Activated naive CD4-positive, alpha-beta T cell treated with anti-CD3 and anti-CD28 coated beads for 36 hours (primary cell): Measurements from ENCODE around the gene PLCD3. TPM values are rescaled to one million over a fixed set of nuclear protein-coding genes. Genes with fewer than 3 reads are reported as not detected.

ENCODE experiments used
- CTCF ChIA-PET: fragments of 350-600 bp; sonication (Branson Sonifier 250); formaldehyde crosslinking; loops from one replicate; lab custom pipeline; 2021; ENCODE audit warnings: antibody characterized with exemption; lab: Charles Lee
- DNase-seq: peaks from one replicate; pipeline ENCODE4 v3.0.0-alpha.2; 2020
- H3K27ac Mint-ChIP-seq: one replicate; pipeline ENCODE4 v1.8.0; 2021; ENCODE audit warnings: mild to moderate bottlenecking, mixed read lengths
- H3K27me3 Mint-ChIP-seq: one replicate; pipeline ENCODE4 v1.8.0; 2021; ENCODE audit warnings: low read depth, mixed read lengths
- H3K36me3 Mint-ChIP-seq: one replicate; pipeline ENCODE4 v1.8.0; 2021; ENCODE audit warnings: low read depth, mixed read lengths
- H3K4me1 Mint-ChIP-seq: one replicate; pipeline ENCODE4 v1.8.0; 2021; ENCODE audit warnings: low read depth, mixed read lengths
- H3K4me3 Mint-ChIP-seq: one replicate; pipeline ENCODE4 v1.8.0; 2021; ENCODE audit warnings: mild to moderate bottlenecking, moderate library complexity, mixed read lengths
- H3K9me3 Mint-ChIP-seq: one replicate; pipeline ENCODE4 v1.8.0; 2021; ENCODE audit warnings: mixed read lengths
- intact Hi-C: fragments of 100-400 bp; cut with micrococcal nuclease; formaldehyde crosslinking; loops from one replicate; pipeline ENCODE4 v1.15.1; 2023
- total RNA-seq, 2 experiments: library from RNA; stranded (reverse); gene quantifications; one replicate each; pipeline ENCODE4 v1.2.3, GENCODE V29; 2021

The PLCD3 gene
- total RNA-seq, 2 experiments from 2014 or later: 2.4 TPM

DNA sequence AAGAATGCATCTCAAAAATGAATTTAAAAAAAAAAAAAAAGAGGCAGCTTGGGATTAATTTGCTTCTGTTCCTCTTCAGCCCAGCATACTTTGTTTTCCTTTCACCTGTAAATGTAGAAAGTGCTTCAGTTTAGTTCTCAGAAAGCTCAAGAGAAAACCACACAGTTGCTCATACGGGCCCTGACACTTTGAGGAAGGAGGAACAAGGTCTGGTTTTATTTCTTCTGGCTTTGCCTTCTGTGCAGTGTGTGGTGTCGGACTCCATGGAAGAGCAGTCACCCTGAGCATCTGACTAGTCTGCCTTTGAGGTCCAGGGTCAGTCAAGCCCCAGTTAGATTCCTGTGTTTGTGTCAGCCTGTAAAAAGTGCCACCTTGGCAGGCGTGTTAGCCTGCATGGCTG is 43.6 kb downstream of the PLCD3 start:
- intact Hi-C loops: no loop called here
- CTCF ChIA-PET: interaction anchor here (0.6 to 1.6 kb wide), 2 partner anchors 31 to 46 kb away, joined by 3 to 4 read pairs; partner anchors contain the start of gene ACBD4

DNA sequence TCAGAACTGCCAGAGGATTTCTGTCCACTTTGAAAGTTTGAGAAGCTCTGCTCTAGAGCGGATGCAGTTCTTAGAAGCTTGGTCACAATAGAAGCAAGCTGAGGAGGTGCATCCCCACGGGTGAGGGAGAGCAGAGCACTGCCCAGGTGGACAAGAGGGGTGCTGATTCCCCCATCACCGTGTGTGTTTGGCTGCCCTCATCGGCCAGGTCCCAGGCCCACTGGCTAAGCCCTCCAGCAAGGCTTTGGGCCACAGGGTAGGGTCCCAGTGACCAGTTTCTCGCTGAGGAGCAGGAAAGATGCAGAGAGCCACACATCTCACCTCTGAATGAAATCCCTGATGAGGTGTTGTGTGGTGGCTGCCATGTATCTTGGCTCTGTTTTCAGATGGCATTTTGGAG is 44.3 kb downstream of the PLCD3 start:
- intact Hi-C loops: no loop called here
- no peaks in the 10 kb centered on the region for H3K4me1 Mint-ChIP-seq
- no peaks in the 10 kb centered on the region for H3K9me3 Mint-ChIP-seq
- DNase-seq: no peak
- H3K27ac Mint-ChIP-seq: no peak overlapping the region
- peaks cover 37% of the 10 kb centered on the region for H3K36me3 Mint-ChIP-seq
- H3K4me3 Mint-ChIP-seq: no peak overlapping the region
- CTCF ChIA-PET: interaction anchor here (1.0 to 1.6 kb wide), 3 partner anchors 8 to 47 kb away, joined by 3 read pairs; partner anchors contain the start of gene ACBD4
- H3K27me3 Mint-ChIP-seq: no peaks in the 10 kb centered on the region

More for the DNA sequence above, 43.6 kb downstream of the PLCD3 start:
- Mint-ChIP-seq H3K4me3 (no peak overlapping the region), H3K36me3 (peaks cover 41% of the 10 kb centered on the region), H3K27ac (no peak overlapping the region), H3K4me1 (no peaks in the 10 kb centered on the region), H3K27me3 (no peaks in the 10 kb centered on the region), H3K9me3 (no peaks in the 10 kb centered on the region)
- DNase-seq: no peak

DNA sequence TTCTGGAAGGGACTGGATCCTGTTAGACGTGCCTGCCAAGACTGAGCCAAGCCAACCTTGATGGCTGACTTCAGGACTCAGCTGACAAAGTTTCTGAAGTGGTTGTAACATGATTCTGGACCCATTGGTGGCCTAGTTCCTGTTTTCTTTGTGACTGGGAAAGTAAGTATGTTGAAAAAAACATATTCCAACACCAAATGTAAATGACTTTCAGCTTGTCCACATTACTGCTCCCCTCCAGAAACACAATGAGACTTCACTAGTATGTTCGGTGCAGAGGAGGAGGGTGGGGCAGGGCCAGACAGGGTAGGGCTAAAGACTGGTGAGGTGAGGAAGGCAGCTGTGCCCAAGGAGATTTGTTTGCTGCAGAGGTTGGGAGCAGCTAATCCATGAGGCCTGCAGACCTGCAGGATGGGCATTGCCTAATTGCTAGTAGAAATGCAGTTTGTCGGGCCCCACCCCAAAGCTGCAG is 44.8 kb downstream of the PLCD3 start:
- CTCF ChIA-PET: interaction anchor here (1.0 to 1.6 kb wide), 3 partner anchors 9 to 48 kb away, joined by 3 read pairs; partner anchors contain the start of gene ACBD4
- intact Hi-C loops: no loop called here
- no peaks in the 10 kb centered on the region for H3K27me3 Mint-ChIP-seq
- DNase-seq: no peak
- H3K36me3 Mint-ChIP-seq: peaks cover 35% of the 10 kb centered on the region
- H3K4me1 Mint-ChIP-seq: no peaks in the 10 kb centered on the region
- no peak overlapping the region for H3K4me3 Mint-ChIP-seq
- H3K27ac Mint-ChIP-seq: no peak overlapping the region
- no peaks in the 10 kb centered on the region for H3K9me3 Mint-ChIP-seq

DNA sequence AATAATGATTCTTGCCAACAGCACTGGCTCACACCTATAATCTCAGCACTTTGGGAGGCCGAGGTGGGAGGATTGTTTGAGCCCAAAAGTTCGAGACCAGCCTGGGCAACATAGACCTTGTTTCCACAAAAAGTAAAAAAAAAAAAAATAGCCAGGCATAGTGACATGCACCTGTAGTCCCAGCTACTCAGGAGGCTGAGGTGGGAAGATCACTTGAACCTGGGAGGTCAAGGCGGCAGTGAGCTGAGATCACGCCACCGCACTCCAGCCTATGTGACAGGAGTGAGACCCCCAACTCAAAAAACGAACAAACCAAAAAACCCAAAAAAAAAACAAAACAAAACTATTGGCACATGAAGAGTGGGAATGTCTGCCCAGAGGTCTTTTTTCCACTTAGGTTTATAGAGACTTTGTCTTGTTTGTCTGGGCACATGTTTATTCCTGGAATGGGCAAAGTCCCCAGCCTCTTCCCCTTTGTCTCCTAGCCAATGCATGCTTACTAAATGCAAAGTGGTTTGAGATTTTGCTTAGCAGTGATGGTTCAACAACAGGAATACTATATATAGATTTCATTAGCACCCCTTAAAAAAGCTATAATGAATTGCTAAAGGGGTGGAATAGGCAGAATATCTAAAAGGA is 45.3 kb downstream of the PLCD3 start:
- intact Hi-C loops: no loop called here
- Mint-ChIP-seq H3K4me3 (no peak overlapping the region), H3K9me3 (no peaks in the 10 kb centered on the region), H3K4me1 (no peaks in the 10 kb centered on the region), H3K36me3 (peaks cover 32% of the 10 kb centered on the region), H3K27me3 (no peaks in the 10 kb centered on the region), H3K27ac (no peak overlapping the region)
- CTCF ChIA-PET: interaction anchor here (1.0 to 1.4 kb wide), 3 partner anchors 9 to 111 kb away, joined by 3 to 5 read pairs (median 3); no protein-coding TSS in a partner anchor
- DNase-seq: no peak

DNA sequence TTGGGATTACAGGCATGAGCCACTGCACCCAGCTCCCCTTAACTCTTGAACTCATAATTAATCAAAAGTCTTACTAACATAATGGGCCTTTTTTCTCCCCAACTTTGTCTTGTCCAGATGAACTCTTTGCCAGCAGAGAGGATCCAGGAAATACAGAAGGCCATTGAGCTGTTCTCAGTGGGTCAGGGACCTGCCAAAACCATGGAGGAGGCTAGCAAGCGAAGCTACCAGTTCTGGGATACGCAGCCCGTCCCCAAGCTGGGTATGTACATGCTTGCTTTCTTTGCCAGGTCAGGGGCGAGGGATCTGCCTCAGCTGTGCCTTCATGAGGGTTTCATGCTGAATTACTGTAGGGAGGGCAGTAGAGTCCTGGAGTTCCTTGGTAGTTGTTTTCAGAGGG is 45.9 kb downstream of the PLCD3 start:
- Mint-ChIP-seq H3K4me3 (no peak overlapping the region), H3K27ac (no peak overlapping the region), H3K9me3 (no peaks in the 10 kb centered on the region), H3K36me3 (peaks cover 33% of the 10 kb centered on the region), H3K4me1 (no peaks in the 10 kb centered on the region), H3K27me3 (no peaks in the 10 kb centered on the region)
- intact Hi-C loops: no loop called here
- no peak for DNase-seq
- CTCF ChIA-PET: interaction anchor here (0.7 to 1.4 kb wide), 3 partner anchors 13 to 112 kb away, joined by 3 to 5 read pairs (median 3); partner anchors contain the start of gene ACBD4

DNA sequence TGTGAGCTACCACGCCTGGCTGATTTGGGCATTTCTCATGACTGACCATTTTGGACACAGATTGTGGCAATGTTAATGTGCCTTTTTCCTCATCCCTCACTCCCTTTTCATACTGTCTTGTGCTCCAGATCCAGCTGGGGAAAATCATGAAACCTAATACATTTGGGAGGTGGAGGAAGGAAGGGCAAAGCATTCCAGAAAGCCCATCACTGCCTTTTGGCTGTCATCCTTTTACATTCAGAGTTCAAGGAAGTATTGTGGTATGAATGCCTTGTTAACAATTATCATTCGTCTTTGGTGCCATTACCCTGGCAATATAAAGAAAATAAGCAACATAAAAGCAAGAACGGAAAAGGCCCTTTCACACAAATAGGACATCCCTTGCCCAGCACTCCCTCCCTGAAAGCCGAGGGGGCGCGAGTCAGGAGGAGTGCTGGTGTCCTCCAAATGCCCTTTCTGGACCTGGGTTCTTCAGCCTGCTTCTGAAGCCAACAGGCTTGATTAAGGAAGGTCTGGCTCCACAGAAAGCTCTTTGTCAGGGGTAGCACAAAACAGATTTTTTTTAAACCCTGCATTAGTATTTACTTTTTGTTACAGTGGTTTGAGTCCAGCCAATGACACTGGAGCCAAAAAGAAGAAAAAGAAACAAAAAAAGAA is 51.1 kb downstream of the PLCD3 start:
- no peak overlapping the region for H3K27ac Mint-ChIP-seq
- peaks cover 10% of the 10 kb centered on the region for H3K4me1 Mint-ChIP-seq
- H3K27me3 Mint-ChIP-seq: no peaks in the 10 kb centered on the region
- CTCF ChIA-PET: no interaction called here
- H3K36me3 Mint-ChIP-seq: peaks cover 17% of the 10 kb centered on the region
- no peak for DNase-seq
- intact Hi-C loops: no loop called here
- H3K4me3 Mint-ChIP-seq: no peak overlapping the region
- H3K9me3 Mint-ChIP-seq: no peaks in the 10 kb centered on the region

DNA sequence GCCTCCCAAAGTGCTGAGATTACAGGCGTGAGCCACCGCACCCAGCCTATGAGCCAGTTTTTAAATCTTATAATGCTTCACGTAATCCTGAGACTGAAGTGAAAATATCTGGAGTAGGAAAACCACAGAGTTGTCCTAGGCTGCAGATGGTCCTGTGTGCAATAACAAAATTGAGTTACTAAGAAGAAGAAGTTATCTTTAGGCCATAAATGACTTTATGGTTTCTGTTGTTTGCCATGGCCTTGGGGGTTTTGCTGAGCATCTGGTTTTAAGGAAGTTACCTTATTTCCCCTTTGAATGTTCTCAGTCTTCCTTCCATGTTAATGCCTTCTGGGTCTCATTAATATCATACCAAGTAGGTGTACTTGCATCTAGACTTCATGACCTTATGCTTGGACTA is 54.7 kb downstream of the PLCD3 start:
- H3K36me3 Mint-ChIP-seq: peaks cover 26% of the 10 kb centered on the region
- DNase-seq: no peak
- intact Hi-C loops: no loop called here
- H3K27me3 Mint-ChIP-seq: no peaks in the 10 kb centered on the region
- H3K27ac Mint-ChIP-seq: no peak overlapping the region
- CTCF ChIA-PET: interaction anchor here (0.8 to 2.8 kb wide), 3 partner anchors 22 to 120 kb away, joined by 3 to 9 read pairs (median 5); partner anchors contain the start of gene ACBD4
- H3K9me3 Mint-ChIP-seq: no peaks in the 10 kb centered on the region
- peaks cover 23% of the 10 kb centered on the region for H3K4me1 Mint-ChIP-seq
- no peak overlapping the region for H3K4me3 Mint-ChIP-seq

DNA sequence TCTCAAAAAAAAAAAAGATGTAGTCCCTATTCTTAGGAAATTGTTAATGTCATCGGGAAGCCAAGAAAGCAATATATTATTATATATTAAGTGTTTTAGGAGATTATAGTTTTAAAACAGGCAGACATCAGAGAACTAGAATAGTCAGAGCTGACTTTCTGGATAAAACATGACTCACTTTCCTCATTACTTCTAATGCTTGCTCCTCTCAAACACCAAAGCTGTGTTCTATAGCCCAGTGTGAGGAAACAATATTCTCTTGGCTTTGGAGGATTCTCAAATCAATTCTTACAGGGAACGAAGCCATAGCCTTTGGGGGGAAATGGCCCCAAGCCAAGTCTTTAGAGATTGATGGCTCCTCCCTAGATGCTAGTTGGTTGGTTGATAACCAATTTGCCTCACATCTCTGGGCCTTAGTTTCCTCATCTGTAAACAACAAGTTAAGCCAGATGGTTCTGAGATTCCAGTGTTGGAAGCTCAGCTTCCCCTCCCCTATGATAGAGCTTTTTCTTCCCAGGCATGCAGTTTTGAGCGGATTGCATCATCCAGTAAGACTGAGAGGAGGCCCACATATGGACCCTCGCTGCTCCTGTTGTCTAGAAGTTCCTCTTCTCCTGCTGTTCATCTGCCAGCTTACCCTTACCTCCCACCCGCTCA is 58.8 kb downstream of the PLCD3 start:
- H3K36me3 Mint-ChIP-seq: peaks cover 27% of the 10 kb centered on the region
- no peak overlapping the region for H3K4me3 Mint-ChIP-seq
- H3K4me1 Mint-ChIP-seq: peaks cover 30% of the 10 kb centered on the region
- no peaks in the 10 kb centered on the region for H3K27me3 Mint-ChIP-seq
- CTCF ChIA-PET: interaction anchor here (0.6 to 1.6 kb wide), 4 partner anchors 12 to 162 kb away, joined by 3 to 6 read pairs (median 5); partner anchors contain the start of gene NMT1
- no peak for DNase-seq
- intact Hi-C loops: no loop called here
- no peaks in the 10 kb centered on the region for H3K9me3 Mint-ChIP-seq
- H3K27ac Mint-ChIP-seq: peak overlapping the region; percentile 42

DNA sequence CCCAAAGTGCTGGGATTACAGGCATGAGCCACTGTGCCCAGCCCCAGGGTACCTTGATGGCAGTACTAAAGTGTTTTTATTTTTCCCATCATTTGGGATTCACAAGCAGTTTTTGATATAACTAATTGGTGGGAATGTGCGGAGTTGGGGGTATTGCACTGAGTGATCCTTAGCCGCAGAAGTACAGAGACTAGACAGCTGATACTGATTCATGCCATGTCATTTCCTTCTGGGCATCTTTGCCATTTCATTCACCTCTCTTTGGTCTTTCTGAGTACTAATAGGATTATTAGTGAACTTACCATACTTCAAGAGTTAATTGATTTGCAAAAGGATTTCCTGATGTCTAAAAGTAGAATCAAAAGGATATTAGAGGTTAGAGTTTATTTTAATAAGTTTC is 61.5 kb downstream of the PLCD3 start:
- Mint-ChIP-seq H3K27me3 (no peaks in the 10 kb centered on the region), H3K27ac (no peak overlapping the region), H3K4me3 (no peak overlapping the region), H3K36me3 (peaks cover 33% of the 10 kb centered on the region), H3K4me1 (peaks cover 34% of the 10 kb centered on the region), H3K9me3 (no peaks in the 10 kb centered on the region)
- intact Hi-C loops: no loop called here
- CTCF ChIA-PET: no interaction called here
- no peak for DNase-seq

DNA sequence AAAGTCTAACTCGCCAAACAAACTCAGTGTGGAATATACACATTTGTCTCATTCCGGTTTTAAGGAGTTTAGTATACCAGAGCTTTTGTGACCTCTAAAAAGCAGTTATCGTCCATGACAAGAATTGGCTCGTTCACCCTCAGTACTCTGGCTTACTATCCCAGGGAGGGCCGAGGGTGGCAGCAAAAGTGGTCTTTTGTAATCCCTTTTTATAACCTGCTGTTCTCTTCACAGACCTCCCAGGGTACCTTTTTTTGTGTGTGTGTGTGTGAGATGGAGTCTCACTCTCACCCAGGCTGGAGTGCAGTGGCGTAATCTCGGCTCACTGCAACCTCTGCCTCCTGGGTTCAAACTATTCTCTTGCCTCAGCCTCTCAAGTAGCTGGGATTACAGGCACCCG is 62.3 kb downstream of the PLCD3 start:
- intact Hi-C loops: no loop called here
- no peak for DNase-seq

DNA sequence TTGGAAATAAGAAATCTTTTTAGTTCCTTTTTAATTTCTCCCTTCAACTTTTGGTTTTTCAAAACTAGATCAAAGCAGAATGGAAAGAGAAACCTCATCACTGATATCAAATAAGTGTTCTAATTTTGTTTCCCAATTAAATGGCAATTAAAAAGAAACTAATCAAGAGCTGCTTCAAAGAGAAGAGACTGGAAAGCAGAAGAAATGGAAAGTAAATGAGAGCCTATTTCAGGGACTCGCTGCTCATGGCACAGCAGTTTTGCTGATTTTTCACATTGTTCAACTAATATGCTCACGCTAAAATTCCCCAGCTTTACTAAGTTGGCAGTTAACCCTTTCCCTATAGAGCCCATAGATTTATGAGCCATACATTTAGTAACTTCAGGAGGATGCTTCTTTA is 64.7 kb downstream of the PLCD3 start:
- no peaks in the 10 kb centered on the region for H3K27me3 Mint-ChIP-seq
- CTCF ChIA-PET: interaction anchor here (1.0 to 1.6 kb wide), 3 partner anchors 31 to 68 kb away, joined by 3 to 4 read pairs (median 3); partner anchors contain the start of gene ACBD4
- peaks cover 46% of the 10 kb centered on the region for H3K4me1 Mint-ChIP-seq
- intact Hi-C loops: loop anchor here (10.0 kb wide), 1 partner anchor 247 kb away; the partner anchor contains the start of gene MAP3K14
- H3K9me3 Mint-ChIP-seq: no peaks in the 10 kb centered on the region
- no peak overlapping the region for H3K4me3 Mint-ChIP-seq
- no peak overlapping the region for H3K27ac Mint-ChIP-seq
- no peak for DNase-seq
- peaks cover 26% of the 10 kb centered on the region for H3K36me3 Mint-ChIP-seq

More for the DNA sequence above, 62.3 kb downstream of the PLCD3 start:
- CTCF ChIA-PET: interaction anchor here (2.0 kb wide), 1 partner anchor 29 kb away, joined by 5 read pairs; no protein-coding TSS in a partner anchor
- Mint-ChIP-seq H3K4me3 (no peak overlapping the region), H3K27ac (no peak overlapping the region), H3K27me3 (no peaks in the 10 kb centered on the region), H3K36me3 (peaks cover 30% of the 10 kb centered on the region), H3K4me1 (peaks cover 32% of the 10 kb centered on the region), H3K9me3 (no peaks in the 10 kb centered on the region)

DNA sequence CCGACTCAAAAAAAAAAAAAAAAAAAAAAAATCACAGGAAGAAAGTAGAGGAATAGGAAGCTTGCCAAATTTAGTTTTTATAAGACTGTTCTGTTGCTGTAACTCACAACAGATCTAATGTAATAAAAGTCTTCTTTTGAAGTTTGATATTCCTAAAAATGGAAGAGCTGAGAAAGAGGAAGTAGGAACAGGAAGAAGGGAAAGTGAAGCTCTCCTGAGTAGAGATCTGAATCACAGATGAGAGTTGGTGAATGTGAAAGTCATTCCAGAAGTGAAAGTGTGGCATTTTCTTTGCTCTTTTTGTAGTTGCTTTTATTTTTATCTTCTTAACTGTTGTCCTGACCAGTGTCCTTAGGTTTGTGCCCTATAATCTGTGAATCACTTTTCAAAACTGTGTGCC is 69.1 kb downstream of the PLCD3 start:
- intact Hi-C loops: loop anchor here (10.0 kb wide), 1 partner anchor 252 kb away; the partner anchor contains the start of gene MAP3K14
- peaks cover 22% of the 10 kb centered on the region for H3K36me3 Mint-ChIP-seq
- CTCF ChIA-PET: interaction anchor here (0.7 kb wide), 1 partner anchor 148 kb away, joined by 3 read pairs; no protein-coding TSS in a partner anchor

More for the DNA sequence above, 69.1 kb downstream of the PLCD3 start:
- Mint-ChIP-seq H3K4me1 (peaks cover 55% of the 10 kb centered on the region), H3K9me3 (no peaks in the 10 kb centered on the region), H3K27ac (peak overlapping the region; percentile 58), H3K27me3 (no peaks in the 10 kb centered on the region), H3K4me3 (peak overlapping the region; percentile 15)
- no peak for DNase-seq
